Loucy (cell line): ENCODE data around the gene TSHZ2.

Experiments
- CTCF ChIP-seq: fragments of 200-600 bp; sonication (generic); conservative IDR thresholded peaks from 2 replicates; pipeline ENCODE4 v1.5.1; 2014; ENCODE audit warnings: mild to moderate bottlenecking, antibody characterized with exemption, low read length
- EZH2phosphoT487 ChIP-seq: fragments of 200-600 bp; IDR thresholded peaks from 2 replicates; pipeline ENCODE4 v1.6.1; 2018; ENCODE audit warnings: antibody characterized with exemption, mild to moderate bottlenecking, moderate library complexity, borderline replicate concordance

- TF ChIP-seq CTCF (no peak), EZH2phosphoT487 (no peak)
Observed at GRCh38 chr20:53212018-53212417, 239.9 kb downstream of the TSHZ2 start.
